ENCODE data around the gene EEF2KMT. TPM values are rescaled to one million over a fixed set of nuclear protein-coding genes. Genes with fewer than 3 reads are reported as not detected.

EEF2KMT gene
- polyA plus RNA-seq, 1 of the 3 experiments (the other 2 are of a cell fraction), result 12.9 TPM

- CTCF ChIA-PET, result interaction anchor here (1.3 to 1.7 kb wide), 2 partner anchors 9 to 22 kb away, joined by 3 read pairs; partner anchors contain the start of gene ALG1
- Histone ChIP-seq H3K36me3 (replicated peaks in 1 of 2; ENCODE audit: control insufficient read depth in 1 of 2, insufficient read depth in 2 of 2, low read length in 1 of 2) (no peaks in the 10 kb centered on the region), H3K9me3 (no peaks in the 10 kb centered on the region), H3F3A (replicated peaks; ENCODE audit: insufficient read depth) (no peaks in the 10 kb centered on the region), H3K4me2 (no peak overlapping the region), H4K20me1 (ENCODE audit: insufficient read depth) (no peaks in the 10 kb centered on the region), H3K4me1 (ENCODE audit: control insufficient read depth in 1 of 2, insufficient read depth in 2 of 2, low read depth in 1 of 2, low read length in 1 of 2) (no peaks in the 10 kb centered on the region), H3K9ac (no peak overlapping the region), H3K27me3 (ENCODE audit: insufficient read depth) (peaks cover 38% of the 10 kb centered on the region), H2AFZ (ENCODE audit: low read depth) (no peak overlapping the region), H3K9me2 (no peaks in the 10 kb centered on the region), H3K4me3 (ENCODE audit: low read depth in 2 of 2, low read length in 1 of 2) (no peak overlapping the region), H3K27ac (ENCODE audit: low read depth in 2 of 2, low read length in 1 of 2) (no peak overlapping the region), H3K79me2 (ENCODE audit: insufficient read depth) (no peaks in the 10 kb centered on the region)
- TF ChIP-seq, protein P1, sequence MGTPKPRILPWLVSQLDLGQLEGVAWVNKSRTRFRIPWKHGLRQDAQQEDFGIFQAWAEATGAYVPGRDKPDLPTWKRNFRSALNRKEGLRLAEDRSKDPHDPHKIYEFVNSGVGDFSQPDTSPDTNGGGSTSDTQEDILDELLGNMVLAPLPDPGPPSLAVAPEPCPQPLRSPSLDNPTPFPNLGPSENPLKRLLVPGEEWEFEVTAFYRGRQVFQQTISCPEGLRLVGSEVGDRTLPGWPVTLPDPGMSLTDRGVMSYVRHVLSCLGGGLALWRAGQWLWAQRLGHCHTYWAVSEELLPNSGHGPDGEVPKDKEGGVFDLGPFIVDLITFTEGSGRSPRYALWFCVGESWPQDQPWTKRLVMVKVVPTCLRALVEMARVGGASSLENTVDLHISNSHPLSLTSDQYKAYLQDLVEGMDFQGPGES (IDR thresholded peaks at IDR 0.05; ENCODE audit: low read depth, low read length), result no peak
- no peak for TF ChIP-seq EZH2phosphoT487 (IDR thresholded peaks at IDR 0.05; ENCODE audit: borderline replicate concordance, low read depth)
- TF ChIP-seq CHD2 (IDR thresholded peaks at IDR 0.05; ENCODE audit: low read length, partially characterized antibody), result no peak
- no peak for TF ChIP-seq MXI1 (IDR thresholded peaks at IDR 0.05; ENCODE audit: low read depth, low read length)
- no peak for TF ChIP-seq ELF1 (IDR thresholded peaks at IDR 0.05)
- TF ChIP-seq JUND (IDR thresholded peaks at IDR 0.05), result no peak
- TF ChIP-seq FOSL2 (IDR thresholded peaks at IDR 0.05; ENCODE audit: borderline replicate concordance, low read depth), result no peak
- TF ChIP-seq, protein P2, sequence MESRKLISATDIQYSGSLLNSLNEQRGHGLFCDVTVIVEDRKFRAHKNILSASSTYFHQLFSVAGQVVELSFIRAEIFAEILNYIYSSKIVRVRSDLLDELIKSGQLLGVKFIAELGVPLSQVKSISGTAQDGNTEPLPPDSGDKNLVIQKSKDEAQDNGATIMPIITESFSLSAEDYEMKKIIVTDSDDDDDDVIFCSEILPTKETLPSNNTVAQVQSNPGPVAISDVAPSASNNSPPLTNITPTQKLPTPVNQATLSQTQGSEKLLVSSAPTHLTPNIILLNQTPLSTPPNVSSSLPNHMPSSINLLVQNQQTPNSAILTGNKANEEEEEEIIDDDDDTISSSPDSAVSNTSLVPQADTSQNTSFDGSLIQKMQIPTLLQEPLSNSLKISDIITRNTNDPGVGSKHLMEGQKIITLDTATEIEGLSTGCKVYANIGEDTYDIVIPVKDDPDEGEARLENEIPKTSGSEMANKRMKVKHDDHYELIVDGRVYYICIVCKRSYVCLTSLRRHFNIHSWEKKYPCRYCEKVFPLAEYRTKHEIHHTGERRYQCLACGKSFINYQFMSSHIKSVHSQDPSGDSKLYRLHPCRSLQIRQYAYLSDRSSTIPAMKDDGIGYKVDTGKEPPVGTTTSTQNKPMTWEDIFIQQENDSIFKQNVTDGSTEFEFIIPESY (IDR thresholded peaks at IDR 0.05; ENCODE audit: borderline replicate concordance, low read depth), result no peak
- no peak for TF ChIP-seq RCOR1 (IDR thresholded peaks at IDR 0.05; ENCODE audit: low read length)
- no peak for TF ChIP-seq GABPA (IDR thresholded peaks at IDR 0.05; ENCODE audit: low read depth)
- no peak for TF ChIP-seq USF1 (IDR thresholded peaks at IDR 0.05; ENCODE audit: borderline replicate concordance, low read depth)
- TF ChIP-seq, protein P3, sequence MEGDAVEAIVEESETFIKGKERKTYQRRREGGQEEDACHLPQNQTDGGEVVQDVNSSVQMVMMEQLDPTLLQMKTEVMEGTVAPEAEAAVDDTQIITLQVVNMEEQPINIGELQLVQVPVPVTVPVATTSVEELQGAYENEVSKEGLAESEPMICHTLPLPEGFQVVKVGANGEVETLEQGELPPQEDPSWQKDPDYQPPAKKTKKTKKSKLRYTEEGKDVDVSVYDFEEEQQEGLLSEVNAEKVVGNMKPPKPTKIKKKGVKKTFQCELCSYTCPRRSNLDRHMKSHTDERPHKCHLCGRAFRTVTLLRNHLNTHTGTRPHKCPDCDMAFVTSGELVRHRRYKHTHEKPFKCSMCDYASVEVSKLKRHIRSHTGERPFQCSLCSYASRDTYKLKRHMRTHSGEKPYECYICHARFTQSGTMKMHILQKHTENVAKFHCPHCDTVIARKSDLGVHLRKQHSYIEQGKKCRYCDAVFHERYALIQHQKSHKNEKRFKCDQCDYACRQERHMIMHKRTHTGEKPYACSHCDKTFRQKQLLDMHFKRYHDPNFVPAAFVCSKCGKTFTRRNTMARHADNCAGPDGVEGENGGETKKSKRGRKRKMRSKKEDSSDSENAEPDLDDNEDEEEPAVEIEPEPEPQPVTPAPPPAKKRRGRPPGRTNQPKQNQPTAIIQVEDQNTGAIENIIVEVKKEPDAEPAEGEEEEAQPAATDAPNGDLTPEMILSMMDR (IDR thresholded peaks at IDR 0.05), result no peak
- no peak for TF ChIP-seq SMC3 (IDR thresholded peaks at IDR 0.05; ENCODE audit: low read depth, low read length)
- TF ChIP-seq RAD21 (IDR thresholded peaks at IDR 0.05; ENCODE audit: low read length), result no peak
- no peak for TF ChIP-seq EP300 (IDR thresholded peaks at IDR 0.05; ENCODE audit: borderline replicate concordance in 1 of 2, low read depth in 1 of 2, low read length in 1 of 2)
- POLR2A ChIA-PET, result no interaction called here
- no peak for DNase-seq
- 29% methylated on average over 13 of the region's 19 CpGs for WGBS (ENCODE audit: low lambda C conversion rate)
Observed at GRCh38 chr16:5062790-5063765, 34.5 kb downstream of the EEF2KMT start.
